Smooth muscle cell (in vitro differentiated cells): ENCODE measurements around the gene PARD6G. TPM values are rescaled to one million over a fixed set of nuclear protein-coding genes. Genes with fewer than 3 reads are reported as not detected.

ENCODE experiments used
- DNase-seq: peaks from one replicate; lab custom pipeline; 2025; ENCODE audit not compliant: unreplicated experiment; lab: John Stamatoyannopoulos, UW
- H2AFZ ChIP-seq: fragments of 200-600 bp; sonication (generic); 2 replicates; pipeline ENCODE4 v1.6.0; 2016; ENCODE audit warnings: antibody characterized with exemption, low read depth, mild to moderate bottlenecking
- H3F3A ChIP-seq: fragments of 200-600 bp; sonication (generic); 2 replicates; pipeline ENCODE4 v1.6.0; 2017; ENCODE audit warnings: antibody characterized with exemption, low read depth
- H3K27ac ChIP-seq: fragments of 200-600 bp; sonication (generic); 2 replicates; pipeline ENCODE4 v1.5.1; 2016; ENCODE audit warnings: low read depth, mild to moderate bottlenecking
- H3K27me3 ChIP-seq: fragments of 200-600 bp; sonication (generic); 2 replicates; pipeline ENCODE4 v1.6.1; 2016; ENCODE audit warnings: low read depth, mild to moderate bottlenecking
- H3K36me3 ChIP-seq: fragments of 200-600 bp; sonication (generic); 2 replicates; pipeline ENCODE4 v1.5.1; 2016; ENCODE audit warnings: low read depth
- H3K4me1 ChIP-seq: fragments of 200-600 bp; sonication (generic); 2 replicates; pipeline ENCODE4 v1.5.1; 2016; ENCODE audit warnings: low read depth
- H3K4me2 ChIP-seq: fragments of 200-600 bp; sonication (generic); 2 replicates; pipeline ENCODE4 v1.6.0; 2016; ENCODE audit warnings: mild to moderate bottlenecking
- H3K4me3 ChIP-seq: fragments of 200-600 bp; sonication (generic); 2 replicates; pipeline ENCODE4 v1.5.1; 2016; ENCODE audit warnings: mild to moderate bottlenecking
- H3K79me2 ChIP-seq: fragments of 200-600 bp; sonication (generic); 2 replicates; pipeline ENCODE4 v1.6.0; 2016; ENCODE audit warnings: low read depth, mild to moderate bottlenecking
- H3K9ac ChIP-seq: fragments of 200-600 bp; sonication (generic); 2 replicates; pipeline ENCODE4 v1.6.0; 2016; ENCODE audit warnings: low read depth
- H3K9me3 ChIP-seq: fragments of 200-600 bp; sonication (generic); replicated peaks from 2 replicates; pipeline ENCODE4 v1.5.1; 2016; ENCODE audit warnings: low read depth
- H4K20me1 ChIP-seq: fragments of 200-600 bp; sonication (generic); 2 replicates; pipeline ENCODE4 v1.6.0; 2016; ENCODE audit warnings: low read depth
- CTCF ChIP-seq: fragments of 200-600 bp; sonication (generic); IDR thresholded peaks from 2 replicates; pipeline ENCODE4 v1.5.1; 2017; ENCODE audit warnings: borderline replicate concordance, mild to moderate bottlenecking, antibody characterized with exemption; ENCODE audit not compliant: insufficient read depth, poor library complexity, severe bottlenecking
- WGBS: methylation state at CpG from one replicate; pipeline ENCODE4 v1.1.7; 2016; ENCODE audit warnings: low lambda C conversion rate; 5-methylcytosine and 5-hydroxymethylcytosine counted together
- polyA plus RNA-seq: library from polyadenylated mRNA; unstranded; fragments of >200 nt; fragmentation: Nextera tagmentation; extraction: Ambion mirVana; gene quantifications from 2 replicates; pipeline ENCODE4 v1.2.1, GENCODE V29; 2016
- total RNA-seq: library from RNA; depleted of rRNA; stranded (reverse); fragments of >200 nt; gene quantifications from 2 replicates; pipeline ENCODE4 v1.2.3, GENCODE V29; 2014

Gene PARD6G
- total and polyA plus RNA-seq, 2 experiments from 2014 or later = 19.8 to 19.9 TPM

GRCh38 chr18:80173060-80173459, 74.3 kb downstream of the PARD6G start:
- H3F3A ChIP-seq = peaks cover 4% of the 10 kb centered on the region
- no peaks in the 10 kb centered on the region for H3K4me1 ChIP-seq
- DNase-seq = no peak
- WGBS = 94% methylated on average over 10 of the region's 10 CpGs
- no peaks in the 10 kb centered on the region for H3K36me3 ChIP-seq
- no peaks in the 10 kb centered on the region for H3K79me2 ChIP-seq
- H3K4me2 ChIP-seq = no peak overlapping the region
- no peak for TF ChIP-seq CTCF
- no peak overlapping the region for H3K4me3 ChIP-seq
- no peaks in the 10 kb centered on the region for H3K9me3 ChIP-seq
- no peak overlapping the region for H3K27ac ChIP-seq
- no peaks in the 10 kb centered on the region for H3K27me3 ChIP-seq
- H2AFZ ChIP-seq = no peak overlapping the region
- peaks cover 9% of the 10 kb centered on the region for H4K20me1 ChIP-seq
- H3K9ac ChIP-seq = no peak overlapping the region

- Histone ChIP-seq H3K4me3 (no peak overlapping the region), H2AFZ (no peak overlapping the region), H3K27me3 (no peaks in the 10 kb centered on the region), H3K27ac (peak overlapping the region; percentile 74), H3K9me3 (no peaks in the 10 kb centered on the region), H3K9ac (no peak overlapping the region), H3K36me3 (no peaks in the 10 kb centered on the region), H3K79me2 (no peaks in the 10 kb centered on the region), H3F3A (peaks cover 4% of the 10 kb centered on the region), H3K4me2 (peak overlapping the region; percentile 80), H3K4me1 (no peaks in the 10 kb centered on the region), H4K20me1 (peaks cover 3% of the 10 kb centered on the region)
- no peak for TF ChIP-seq CTCF
- WGBS = 66% methylated on average over 4 of the region's 4 CpGs
- no peak for DNase-seq
These were observed 75.3 kb downstream of the PARD6G start for GRCh38 chr18:80172056-80172455.

DNA sequence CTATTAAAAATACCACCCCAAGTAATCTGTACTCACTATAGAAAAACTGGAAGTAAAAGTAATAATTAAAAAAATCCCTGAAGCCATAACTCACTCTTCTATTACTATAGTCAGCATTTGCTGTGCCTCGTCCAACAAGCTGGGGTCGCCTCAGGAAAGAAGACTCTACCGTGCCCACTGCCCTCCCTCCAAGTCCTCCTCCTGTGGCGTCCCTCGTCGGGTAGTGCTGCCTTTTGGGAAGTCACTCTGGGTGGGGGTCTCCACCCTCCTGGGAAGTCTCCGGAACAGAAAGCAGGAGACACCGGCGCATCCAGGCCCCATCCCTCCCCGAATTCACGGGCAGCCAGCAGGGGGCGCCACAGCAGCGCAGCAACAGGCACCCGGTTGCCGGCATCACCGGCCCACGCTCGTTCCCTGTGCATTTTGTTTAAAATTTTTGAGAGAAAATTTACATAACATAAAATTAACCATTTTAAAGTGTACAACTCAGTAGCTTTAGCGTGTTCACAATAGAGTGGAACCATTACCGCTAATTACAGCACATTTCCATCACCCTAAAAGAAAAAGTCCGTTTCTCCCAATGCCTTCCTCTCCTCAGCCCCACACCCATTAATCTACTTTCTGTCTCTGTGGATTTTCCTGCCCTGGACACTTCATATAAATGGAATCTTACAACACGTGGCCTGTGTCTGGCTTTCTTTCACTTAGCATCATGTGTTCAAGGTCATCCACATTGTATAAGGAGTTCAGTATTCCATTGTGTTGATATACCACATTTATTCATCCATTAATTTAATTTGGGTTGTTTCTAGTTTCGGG, 76.1 kb downstream of the PARD6G start:
- Histone ChIP-seq H3F3A (peaks cover 4% of the 10 kb centered on the region), H3K4me3 (peak overlapping the region; percentile 29), H4K20me1 (peaks cover 3% of the 10 kb centered on the region), H3K27ac (peak overlapping the region; percentile 74), H3K36me3 (no peaks in the 10 kb centered on the region), H3K79me2 (no peaks in the 10 kb centered on the region), H3K27me3 (no peaks in the 10 kb centered on the region), H3K4me2 (peak overlapping the region; percentile 80), H2AFZ (no peak overlapping the region), H3K9ac (no peak overlapping the region), H3K9me3 (no peaks in the 10 kb centered on the region), H3K4me1 (no peaks in the 10 kb centered on the region)
- DNase-seq = peak; percentile 45
- 23% methylated on average over 23 of the region's 23 CpGs for WGBS
- peak; percentile 100 for TF ChIP-seq CTCF
